NAMALWA (cell line): ENCODE results near the gene FNDC3B.
A peak's percentile ranks its signal among the peaks of the same experiment; 100 is the strongest.
"Not testable (repeated sequence)": the region's sequence is repeated elsewhere in the genome, so short reads cannot be mapped to it uniquely, and the experiment has no call there.

ENCODE experiments used
- DNase-seq: peaks from one replicate; pipeline ENCODE4 v3.0.0-alpha.2; 2015; ENCODE audit warnings: low spot score

FNDC3B gene

DNA sequence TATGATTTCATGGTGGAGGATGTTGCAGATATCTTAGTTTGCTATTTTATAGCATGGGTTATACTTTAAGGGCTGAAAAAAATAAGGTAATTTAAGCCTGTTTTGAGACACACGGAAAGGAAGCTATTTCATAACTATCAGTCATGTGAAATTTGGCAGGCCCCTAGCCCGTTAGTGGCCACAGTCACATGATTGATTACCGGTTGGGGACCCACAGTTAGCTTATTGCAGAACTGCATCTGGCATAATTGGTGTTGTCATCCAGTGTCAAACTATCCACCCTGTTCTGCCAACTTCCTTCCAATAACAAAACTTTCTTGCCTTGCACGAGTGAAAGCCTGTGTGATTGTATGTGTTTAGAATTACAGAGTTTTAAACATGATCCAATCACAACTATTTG, 35.2 kb downstream of the FNDC3B start:
- DNase-seq, result no peak

DNA sequence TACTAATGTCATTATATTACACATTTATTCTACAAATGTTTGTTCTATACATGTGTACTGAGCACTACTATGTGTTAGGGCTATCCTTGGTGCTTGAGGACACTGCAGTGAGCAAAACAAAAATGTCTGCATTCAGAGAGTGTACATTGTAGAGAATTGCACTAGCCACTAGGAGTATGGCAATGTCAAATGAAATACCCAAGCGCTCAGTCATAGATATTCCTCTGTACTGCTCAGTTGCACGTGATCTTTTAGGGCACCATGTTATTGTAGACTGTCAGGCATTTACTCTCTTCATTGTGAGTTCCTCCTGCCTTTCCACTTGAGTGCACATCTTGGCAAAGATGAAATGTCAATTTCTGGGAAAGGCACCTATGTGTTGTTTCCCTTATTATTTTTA, 36.8 kb downstream of the FNDC3B start:
- DNase-seq, result no peak

DNA sequence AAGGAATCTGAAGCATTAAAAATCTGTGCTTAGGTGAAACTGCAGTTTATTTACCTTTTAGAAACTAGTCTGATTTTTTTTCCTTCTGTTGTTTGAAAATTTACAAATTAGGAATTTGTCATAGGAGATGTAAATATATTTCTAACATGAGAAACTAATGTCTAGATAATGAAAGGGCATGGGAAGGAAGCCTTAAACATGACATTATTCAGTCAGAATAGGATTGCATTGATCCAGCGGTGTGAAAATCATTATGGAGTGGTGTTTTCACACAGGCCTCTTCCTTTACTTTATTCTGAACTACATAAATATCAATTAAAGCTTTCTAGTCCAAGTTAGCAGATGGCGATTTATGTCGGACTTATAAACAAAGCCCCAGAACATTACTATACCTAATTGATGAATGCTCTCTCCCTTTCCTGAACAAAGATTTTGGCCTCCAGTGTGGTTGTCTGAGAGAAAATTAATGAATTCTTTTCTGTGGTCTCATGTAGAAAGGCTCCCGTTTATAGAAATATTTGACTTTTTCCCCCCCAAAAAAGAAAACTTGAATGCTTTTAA, 37.9 kb downstream of the FNDC3B start:
- no peak for DNase-seq

- DNase-seq, result no peak
Observed at GRCh38 chr3:172078244-172078643, 38.9 kb downstream of the FNDC3B start.

- DNase-seq, result no peak
Observed at GRCh38 chr3:172078721-172079120, 39.3 kb downstream of the FNDC3B start.

DNA sequence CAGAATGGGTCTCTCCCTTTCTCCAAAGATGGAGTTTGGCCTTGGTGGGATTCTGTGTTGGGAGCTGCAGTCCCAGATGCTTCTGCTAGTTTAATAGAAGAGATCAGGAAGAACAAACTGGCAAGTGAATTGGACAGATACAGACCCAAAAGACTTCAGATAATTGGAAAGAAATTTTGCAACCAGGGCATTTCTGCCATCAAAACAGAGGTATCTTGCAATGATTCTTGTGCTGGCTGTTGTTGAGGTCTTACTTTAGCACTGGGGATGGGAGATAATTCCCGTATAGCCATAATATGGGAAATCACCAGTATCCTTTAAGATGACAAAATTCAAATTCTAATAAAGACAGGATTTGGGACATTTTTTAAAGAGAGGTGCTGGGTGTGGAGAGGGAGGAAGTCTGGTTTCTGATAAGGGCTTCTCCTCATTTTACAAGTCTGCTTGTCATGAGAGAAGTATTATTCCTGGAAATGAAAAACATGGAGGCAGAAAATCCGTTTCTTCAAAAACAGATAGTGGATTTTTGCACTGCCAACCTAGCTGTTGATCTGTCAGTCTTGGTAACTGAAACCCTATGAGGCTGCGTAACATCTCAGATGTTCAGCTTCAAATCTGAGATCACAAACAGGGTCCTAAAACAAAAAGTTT, 40.1 kb downstream of the FNDC3B start:
- DNase-seq, result no peak

DNA sequence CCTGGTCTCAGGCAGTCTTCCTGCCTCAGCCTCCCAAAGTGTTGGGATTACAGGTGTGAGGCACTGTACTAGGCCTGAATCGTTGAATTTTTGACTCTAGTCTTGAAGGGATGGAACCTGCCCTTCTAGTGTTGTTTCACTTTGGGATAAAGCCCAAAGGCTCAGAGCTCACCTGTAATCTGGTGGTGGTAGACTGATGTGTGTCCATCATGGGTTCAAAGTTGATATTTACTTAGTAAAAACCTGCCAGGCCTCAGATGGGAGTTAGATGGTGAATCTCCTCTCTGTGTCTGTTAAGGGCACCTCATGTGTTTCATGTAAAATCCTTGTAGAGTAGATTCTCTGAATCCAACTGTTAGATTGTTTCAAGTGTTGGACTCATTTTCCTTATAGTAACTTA, 41.1 kb downstream of the FNDC3B start:
- no peak for DNase-seq

- no peak for DNase-seq
Observed at GRCh38 chr3:172082269-172082668, 42.9 kb downstream of the FNDC3B start.

DNA sequence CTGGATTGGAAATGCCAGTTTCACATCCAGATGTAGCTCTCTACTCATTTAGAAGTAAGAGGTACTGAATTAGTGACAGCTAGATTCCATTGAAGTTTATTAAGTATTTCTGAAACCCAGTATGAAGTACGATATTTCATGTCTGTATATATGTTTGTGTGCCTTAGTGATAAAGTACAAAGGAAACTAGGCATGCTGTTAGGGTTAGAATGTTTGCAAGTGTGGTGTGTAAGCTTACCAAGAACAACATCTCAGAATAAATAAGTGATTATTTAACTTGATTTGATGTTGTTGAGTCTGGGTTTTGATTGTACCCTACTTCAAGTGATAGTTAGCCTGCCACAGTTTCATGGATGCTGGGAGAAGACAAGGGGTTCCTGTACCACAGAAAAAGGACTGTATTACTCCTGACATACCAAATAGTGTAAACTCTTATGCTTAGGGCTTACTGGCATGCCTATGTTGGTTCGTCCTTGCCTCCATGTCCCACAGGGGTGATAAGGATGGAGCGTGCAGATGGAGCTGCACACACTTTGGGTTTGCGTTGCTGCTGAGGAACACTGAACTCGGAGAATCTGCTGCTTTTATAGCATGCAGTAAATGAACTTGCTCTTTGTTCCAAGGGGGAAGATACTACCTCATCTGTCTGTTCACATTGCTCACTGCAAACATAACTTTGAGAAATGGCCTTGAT, 43.6 kb downstream of the FNDC3B start:
- no peak for DNase-seq

- no peak for DNase-seq
Observed at GRCh38 chr3:172083995-172084409, 44.6 kb downstream of the FNDC3B start.

- no peak for DNase-seq
Observed at GRCh38 chr3:172084871-172085556, 45.6 kb downstream of the FNDC3B start.

DNA sequence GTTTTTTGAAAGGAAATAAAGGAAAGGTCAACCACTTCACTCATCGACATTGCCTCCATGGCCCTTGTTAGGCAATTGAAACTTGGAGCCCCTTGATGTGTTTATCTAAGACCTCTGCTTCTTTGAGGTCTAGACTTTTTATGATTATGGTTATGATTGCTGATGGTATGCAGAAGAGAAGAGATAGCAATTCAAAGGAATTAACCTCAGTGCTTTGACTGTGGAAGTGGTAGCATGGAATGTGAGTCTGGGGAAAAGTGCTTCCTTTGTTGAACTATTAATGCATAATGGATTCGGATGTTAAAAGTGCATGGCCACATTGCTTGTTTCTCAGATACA, 46.1 kb downstream of the FNDC3B start:
- DNase-seq, result no peak

- no peak for DNase-seq
Observed at GRCh38 chr3:172086071-172086470, 46.7 kb downstream of the FNDC3B start.

DNA sequence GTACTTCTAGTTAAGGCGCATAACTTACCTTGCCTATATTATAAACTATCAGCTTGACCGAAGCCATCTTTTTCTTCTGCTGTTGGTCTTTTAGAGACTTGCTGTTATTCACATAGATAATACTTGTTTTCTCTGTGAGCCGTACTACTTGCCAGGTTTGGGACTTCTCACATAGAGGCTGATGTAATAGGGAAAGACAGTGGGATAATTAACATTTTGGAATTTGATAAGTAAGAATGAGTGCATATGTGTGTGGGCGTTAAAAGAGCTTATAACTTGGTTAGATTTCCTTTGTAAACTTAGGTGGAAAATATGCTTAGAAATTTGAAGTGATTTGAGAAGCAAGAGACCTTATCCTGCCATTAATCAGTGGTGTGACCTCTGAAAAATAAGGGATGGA, 47.8 kb downstream of the FNDC3B start:
- DNase-seq, result no peak

GRCh38 chr3:172087602-172088580, 48.5 kb downstream of the FNDC3B start:
- peak; percentile 37 for DNase-seq

GRCh38 chr3:172089250-172089649, 49.9 kb downstream of the FNDC3B start:
- DNase-seq, result no peak

DNA sequence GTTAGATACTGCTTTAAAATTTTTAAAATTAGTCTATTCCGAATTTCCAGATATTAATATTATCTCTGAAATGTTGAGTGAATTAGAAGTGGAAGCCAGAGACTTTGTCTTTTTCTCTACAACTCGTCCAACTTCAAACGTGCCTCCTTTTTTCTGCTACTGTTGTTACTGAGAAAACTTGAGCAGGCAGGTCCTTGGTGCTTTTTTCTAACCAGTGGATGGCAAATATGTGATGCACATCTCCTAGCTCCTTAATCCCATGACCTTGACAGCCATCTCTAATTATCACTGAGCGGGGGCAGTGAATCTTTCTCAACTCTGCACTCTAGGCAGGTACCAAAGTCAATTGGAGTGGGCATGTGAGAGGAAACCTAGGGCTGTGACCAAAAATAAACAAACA, 50.7 kb downstream of the FNDC3B start:
- no peak for DNase-seq

GRCh38 chr3:172092658-172093057, 53.3 kb downstream of the FNDC3B start:
- no peak for DNase-seq

DNA sequence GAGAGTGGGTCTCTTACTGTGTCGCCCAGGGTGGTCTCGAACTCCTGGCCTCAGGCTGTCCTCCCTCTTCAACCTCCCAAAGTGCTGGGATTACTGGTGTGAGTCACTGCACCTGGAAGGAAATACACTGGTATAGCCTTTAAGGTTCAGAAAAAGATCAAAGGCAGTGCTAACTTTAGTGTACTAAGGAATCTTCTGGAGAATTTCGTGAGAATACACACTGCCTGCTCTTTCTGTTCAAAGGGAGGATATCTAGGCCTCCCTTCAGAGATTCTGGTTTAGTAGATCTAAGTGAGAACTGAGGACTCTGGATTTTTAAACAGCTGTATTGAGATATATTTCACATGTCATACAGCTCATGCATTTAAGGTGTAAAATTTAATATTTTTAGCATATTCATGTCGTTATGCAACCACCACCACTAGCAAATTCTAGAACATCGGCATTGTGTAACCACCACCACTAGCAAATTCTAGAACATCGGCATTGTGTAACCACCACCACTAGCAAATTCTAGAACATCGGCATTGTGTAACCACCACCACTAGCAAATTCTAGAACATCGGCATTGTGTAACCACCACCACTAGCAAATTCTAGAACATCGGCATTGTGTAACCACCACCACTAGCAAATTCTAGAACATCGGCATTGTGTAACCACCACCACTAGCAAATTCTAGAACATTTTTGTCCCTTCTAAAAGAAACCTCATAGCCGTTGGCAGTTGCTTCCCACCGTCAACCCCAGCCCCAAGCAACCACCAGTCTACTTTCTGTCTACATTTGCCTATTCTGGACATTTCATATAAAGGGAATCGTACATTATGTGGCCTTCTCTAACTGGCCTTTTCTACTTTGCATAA, 54.4 kb downstream of the FNDC3B start:
- DNase-seq, result not testable (repeated sequence)

GRCh38 chr3:172094621-172095557, 55.5 kb downstream of the FNDC3B start:
- peak; percentile 47 for DNase-seq
